LNCaP clone FGC (cell line): Measurements from ENCODE around the gene JAKMIP1.

Experiments used
- DNase-seq: peaks from one replicate; pipeline ENCODE4 v3.0.0-alpha.2; 2011; ENCODE audit warnings: low read depth
- H3K4me3 ChIP-seq: 2 replicates; pipeline ENCODE4 v1.5.1; 2011; ENCODE audit warnings: mild to moderate bottlenecking, low read depth, low read length, control low read depth
- CTCF ChIP-seq: IDR thresholded peaks from 2 replicates; pipeline ENCODE4 v1.5.1; 2012; ENCODE audit warnings: mild to moderate bottlenecking; ENCODE audit not compliant: control insufficient read depth, insufficient read depth; ENCODE audit errors: extremely low read depth

JAKMIP1 gene

GRCh38 chr4:6233929-6234328 lies 33.6 kb upstream of the JAKMIP1 start:
- TF ChIP-seq CTCF = no peak
- DNase-seq = no peak
- H3K4me3 ChIP-seq = no peak overlapping the region

DNA sequence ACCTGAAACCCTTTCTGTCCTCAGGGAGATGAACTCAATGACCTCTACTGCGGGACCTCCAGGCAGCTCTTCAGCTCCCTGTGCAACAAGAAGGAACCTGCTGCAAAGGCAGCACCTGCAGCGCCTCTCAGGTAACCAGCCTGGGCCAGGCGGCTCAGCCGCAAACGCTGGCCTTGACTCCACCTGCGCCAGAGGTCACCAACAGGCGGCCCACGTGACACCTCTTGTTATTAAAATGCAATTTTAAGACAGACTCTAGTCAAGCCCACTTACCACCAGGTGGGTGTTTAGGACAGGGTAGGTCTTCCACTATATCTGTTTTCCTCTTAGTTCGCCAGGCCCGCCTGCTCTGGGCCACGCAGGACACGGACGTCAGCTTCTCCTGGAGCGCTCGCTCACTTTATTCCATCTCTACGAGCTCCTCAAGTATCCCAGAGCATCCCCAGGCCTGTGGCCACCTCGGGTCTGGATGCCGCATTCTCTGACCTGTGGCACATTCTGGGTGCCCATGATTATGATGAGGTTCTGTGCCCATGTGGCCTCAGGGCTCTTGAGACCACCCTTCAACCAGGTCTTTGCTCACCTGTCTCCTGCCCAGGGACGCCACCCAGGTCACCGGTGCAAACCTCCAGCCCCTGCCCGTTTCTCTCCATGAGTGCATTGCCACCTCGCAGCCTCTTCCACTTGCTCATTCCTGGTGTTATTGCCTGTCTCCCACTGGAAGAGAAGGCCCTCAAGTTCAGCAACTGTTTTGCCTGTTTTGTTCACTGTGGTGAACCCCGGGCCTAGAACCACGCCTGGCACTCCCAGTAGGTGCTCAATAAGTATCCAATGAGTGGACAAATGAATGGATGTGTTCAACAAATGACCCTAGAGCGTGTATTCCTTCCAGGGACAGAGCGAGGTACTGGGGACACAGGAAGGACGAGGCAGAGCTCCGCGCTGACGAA lies 32.8 kb upstream of the JAKMIP1 start:
- no peak for TF ChIP-seq CTCF
- no peak overlapping the region for H3K4me3 ChIP-seq
- DNase-seq = no peak

DNA sequence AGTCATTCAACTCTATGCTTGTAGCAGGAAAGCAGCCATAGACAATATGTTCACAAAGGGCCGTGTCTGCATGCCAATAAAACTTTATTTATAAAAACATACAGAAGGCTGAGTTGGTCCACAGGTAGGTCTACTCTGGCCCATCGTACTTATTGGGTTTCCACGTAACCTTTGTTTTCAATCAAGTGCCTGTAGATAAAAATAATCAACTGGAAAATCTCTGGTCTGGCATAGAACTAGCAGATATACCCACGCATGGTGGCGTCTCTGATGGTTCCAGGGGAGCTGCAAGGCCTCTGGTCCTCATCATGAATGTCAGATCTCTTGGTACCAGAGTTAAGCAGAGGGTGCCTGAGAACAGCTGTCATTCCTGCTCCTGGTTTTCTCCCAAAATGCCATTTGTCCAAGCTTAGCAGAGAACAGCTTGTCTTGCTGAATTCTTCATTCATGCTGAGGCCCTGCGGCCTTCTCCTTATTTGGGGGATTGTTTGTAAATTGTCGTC lies 31.4 kb upstream of the JAKMIP1 start:
- no peak for TF ChIP-seq CTCF
- H3K4me3 ChIP-seq = no peak overlapping the region
- DNase-seq = no peak

DNA sequence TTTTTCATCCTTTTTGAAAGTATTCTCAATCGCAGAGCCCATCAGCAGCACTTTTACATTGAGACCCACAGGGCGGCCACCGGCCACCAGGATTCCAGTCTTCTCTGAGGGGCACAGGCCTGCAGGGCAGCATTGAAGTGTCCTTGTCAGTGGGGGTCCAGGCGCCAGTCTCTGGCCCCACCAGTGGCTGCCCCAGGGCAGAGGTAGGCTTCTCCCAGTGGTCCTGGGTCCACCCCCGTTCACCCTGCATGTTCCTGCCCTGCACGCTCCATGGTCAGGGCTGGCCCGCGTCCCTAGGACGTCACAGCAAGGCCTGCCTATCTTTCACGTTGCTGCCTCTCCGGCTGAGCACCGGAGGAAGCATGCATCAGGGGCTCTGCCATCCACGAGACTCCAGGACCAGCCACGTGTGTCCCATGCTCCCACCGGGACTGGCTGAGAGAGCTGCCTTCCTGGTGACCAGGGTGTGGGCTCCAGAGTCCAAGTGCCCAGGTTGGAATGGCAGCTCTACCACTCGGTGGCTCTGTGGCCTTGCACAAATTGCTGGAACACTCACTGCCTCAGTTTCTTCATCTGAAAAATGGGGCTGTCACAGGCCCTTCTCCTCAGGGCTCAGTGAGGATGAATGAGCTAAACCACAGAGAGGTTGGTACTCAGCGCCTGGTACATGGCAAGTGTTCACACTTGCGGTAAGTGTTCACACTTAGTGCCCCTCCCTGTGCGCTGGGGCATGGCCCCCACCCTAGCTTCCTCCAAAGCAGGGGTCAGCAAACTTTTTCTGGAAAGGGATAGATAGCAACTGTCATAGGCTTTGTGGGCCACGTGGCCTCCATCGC lies 30.7 kb upstream of the JAKMIP1 start:
- H3K4me3 ChIP-seq = no peak overlapping the region
- TF ChIP-seq CTCF = no peak
- DNase-seq = no peak

GRCh38 chr4:6230502-6230785 lies 30.1 kb upstream of the JAKMIP1 start:
- DNase-seq = no peak
- no peak for TF ChIP-seq CTCF
- no peak overlapping the region for H3K4me3 ChIP-seq

GRCh38 chr4:6229671-6230501 lies 29.5 kb upstream of the JAKMIP1 start:
- TF ChIP-seq CTCF = no peak
- no peak for DNase-seq
- no peak overlapping the region for H3K4me3 ChIP-seq
